GM18520 (cell line): ENCODE measurements around the gene SNAPC5.
"Not testable (repeated sequence)": the region's sequence is repeated elsewhere in the genome, so short reads cannot be mapped to it uniquely, and the experiment has no call there.

Experiments used
- ATAC-seq: cut with Tn5 transposase; IDR thresholded peaks from one replicate; pipeline ENCODE4 v1.9.1; 2021; ENCODE audit not compliant: unreplicated experiment

SNAPC5 gene

GRCh38 chr15:66497502-66498455 is at the start of gene SNAPC5:
TSS of gene SNAPC5 (minus strand) at chr15:66497762. CDS start at chr15:66497731, 31 bp downstream.
- ATAC-seq, result peak; percentile 81

GRCh38 chr15:66545255-66545654 is 47.7 kb upstream of the SNAPC5 start:
- ATAC-seq, result no peak

GRCh38 chr15:66542896-66543295 is 45.3 kb upstream of the SNAPC5 start:
- no peak for ATAC-seq

- ATAC-seq, result no peak
Measured at GRCh38 chr15:66535056-66535455, 37.5 kb upstream of the SNAPC5 start.

- no peak for ATAC-seq
Measured at GRCh38 chr15:66524838-66525237, 27.3 kb upstream of the SNAPC5 start.

GRCh38 chr15:66523926-66524325 is 26.4 kb upstream of the SNAPC5 start:
- no peak for ATAC-seq

GRCh38 chr15:66515901-66516322 is 18.4 kb upstream of the SNAPC5 start:
- ATAC-seq, result no peak

GRCh38 chr15:66514586-66514985 is 17.0 kb upstream of the SNAPC5 start:
- ATAC-seq, result no peak

GRCh38 chr15:66508293-66508883 is 10.8 kb upstream of the SNAPC5 start:
- no peak for ATAC-seq

GRCh38 chr15:66505818-66506217 is 8.3 kb upstream of the SNAPC5 start:
- no peak for ATAC-seq

GRCh38 chr15:66505430-66505811 is 7.9 kb upstream of the SNAPC5 start:
- ATAC-seq, result no peak

- peak; percentile 73 for ATAC-seq
Measured at GRCh38 chr15:66504563-66505429, 7.2 kb upstream of the SNAPC5 start, which contains the start of the genes RPL4 and ZWILCH. TSS of gene RPL4 (minus strand) at chr15:66504855. CDS start at chr15:66504790, 65 bp downstream. TSS of gene ZWILCH (plus strand) at chr15:66505326. CDS start at chr15:66505339, 13 bp downstream.

- ATAC-seq, result no peak
Measured at GRCh38 chr15:66503780-66504562, 6.4 kb upstream of the SNAPC5 start.

- not testable (repeated sequence) for ATAC-seq
Measured at GRCh38 chr15:66503041-66503648, 5.6 kb upstream of the SNAPC5 start.

- no peak for ATAC-seq
Measured at GRCh38 chr15:66502491-66502890, 4.9 kb upstream of the SNAPC5 start.

- ATAC-seq, result not testable (repeated sequence)
Measured at GRCh38 chr15:66500346-66500745, 2.8 kb upstream of the SNAPC5 start.

- ATAC-seq, result no peak
Measured at GRCh38 chr15:66498501-66499386, 1.2 kb upstream of the SNAPC5 start.

- no peak for ATAC-seq
Measured at GRCh38 chr15:66496951-66497501, 536 bp downstream of the SNAPC5 start.
